ENCODE data around the gene PITPNB.
A peak's percentile ranks its signal among the peaks of the same experiment; 100 is the strongest.

The PITPNB gene

GRCh38 chr22:27933186-27933983 is 14.3 kb upstream of the PITPNB start:
- Histone ChIP-seq H3K4me3 (no peak overlapping the region), H3K4me1 (peaks cover 0 to 1% (median 0%) of the 10 kb centered on the region in 4 donors), H3K27me3 (no peaks in the 10 kb centered on the region), H3K27ac (no peak overlapping the region), H3K36me3 (no peaks in the 10 kb centered on the region), H3K9me3 (no peaks in the 10 kb centered on the region)
- TF ChIP-seq, protein P1, sequence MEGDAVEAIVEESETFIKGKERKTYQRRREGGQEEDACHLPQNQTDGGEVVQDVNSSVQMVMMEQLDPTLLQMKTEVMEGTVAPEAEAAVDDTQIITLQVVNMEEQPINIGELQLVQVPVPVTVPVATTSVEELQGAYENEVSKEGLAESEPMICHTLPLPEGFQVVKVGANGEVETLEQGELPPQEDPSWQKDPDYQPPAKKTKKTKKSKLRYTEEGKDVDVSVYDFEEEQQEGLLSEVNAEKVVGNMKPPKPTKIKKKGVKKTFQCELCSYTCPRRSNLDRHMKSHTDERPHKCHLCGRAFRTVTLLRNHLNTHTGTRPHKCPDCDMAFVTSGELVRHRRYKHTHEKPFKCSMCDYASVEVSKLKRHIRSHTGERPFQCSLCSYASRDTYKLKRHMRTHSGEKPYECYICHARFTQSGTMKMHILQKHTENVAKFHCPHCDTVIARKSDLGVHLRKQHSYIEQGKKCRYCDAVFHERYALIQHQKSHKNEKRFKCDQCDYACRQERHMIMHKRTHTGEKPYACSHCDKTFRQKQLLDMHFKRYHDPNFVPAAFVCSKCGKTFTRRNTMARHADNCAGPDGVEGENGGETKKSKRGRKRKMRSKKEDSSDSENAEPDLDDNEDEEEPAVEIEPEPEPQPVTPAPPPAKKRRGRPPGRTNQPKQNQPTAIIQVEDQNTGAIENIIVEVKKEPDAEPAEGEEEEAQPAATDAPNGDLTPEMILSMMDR (IDR thresholded peaks at IDR 0.05), result no peak
- intact Hi-C loops (cut with DNase I; ENCODE audit: low total_unique reads), result no loop called here
- no peak for DNase-seq

DNA sequence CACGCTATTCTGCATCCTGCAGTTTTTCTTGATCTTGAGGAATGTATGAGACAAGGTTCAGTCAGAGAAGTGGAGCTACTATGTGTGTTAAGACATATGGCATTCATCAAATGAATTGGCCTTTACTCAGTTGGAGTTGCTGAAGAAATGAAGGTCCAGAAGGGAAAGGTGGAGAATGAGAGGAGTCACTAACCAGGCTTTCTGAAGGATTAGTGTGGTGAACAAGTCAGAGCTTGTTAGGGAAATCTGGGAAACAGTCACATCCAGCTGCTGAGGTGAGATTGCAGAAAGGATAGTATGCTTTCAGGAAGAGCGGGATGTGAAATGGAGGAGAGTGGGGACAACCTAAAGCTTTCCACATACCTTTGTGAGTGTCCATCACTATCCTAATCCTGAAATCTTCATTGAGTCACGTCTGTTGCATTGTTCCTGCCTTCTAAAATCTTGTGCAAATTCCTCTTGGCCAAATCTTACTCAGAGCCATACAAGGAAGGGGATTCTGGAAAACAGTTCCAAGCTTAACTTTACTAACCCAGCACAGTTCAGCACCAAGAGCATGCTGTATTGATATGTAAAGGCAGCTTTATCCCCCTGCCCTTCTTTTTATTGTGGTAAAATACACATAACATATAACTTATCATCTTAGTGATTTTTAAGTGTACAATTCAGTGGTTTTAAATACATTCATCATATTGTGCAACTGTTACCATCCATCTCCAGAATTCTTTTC is 11.4 kb upstream of the PITPNB start:
- Histone ChIP-seq H3K9me3 (no peaks in the 10 kb centered on the region), H3K27me3 (no peaks in the 10 kb centered on the region), H3K27ac (no peak overlapping the region), H3K4me1 (peaks cover 0 to 6% (median 0%) of the 10 kb centered on the region in 4 donors), H3K36me3 (no peaks in the 10 kb centered on the region), H3K4me3 (no peak overlapping the region)
- TF ChIP-seq, protein P1 (IDR thresholded peaks at IDR 0.05), result no peak
- no peak for DNase-seq
- intact Hi-C loops (cut with DNase I; ENCODE audit: low total_unique reads), result no loop called here

GRCh38 chr22:27927608-27928007 is 8.6 kb upstream of the PITPNB start:
- Histone ChIP-seq H3K9me3 (no peaks in the 10 kb centered on the region), H3K4me3 (no peak overlapping the region), H3K27me3 (no peaks in the 10 kb centered on the region), H3K4me1 (peaks cover 0 to 6% (median 0%) of the 10 kb centered on the region in 4 donors), H3K27ac (no peak overlapping the region), H3K36me3 (peaks cover 0 to 8% (median 0%) of the 10 kb centered on the region in 3 donors)
- DNase-seq, result no peak
- TF ChIP-seq, protein P1 (IDR thresholded peaks at IDR 0.05), result no peak
- intact Hi-C loops (cut with DNase I; ENCODE audit: low total_unique reads), result no loop called here

DNA sequence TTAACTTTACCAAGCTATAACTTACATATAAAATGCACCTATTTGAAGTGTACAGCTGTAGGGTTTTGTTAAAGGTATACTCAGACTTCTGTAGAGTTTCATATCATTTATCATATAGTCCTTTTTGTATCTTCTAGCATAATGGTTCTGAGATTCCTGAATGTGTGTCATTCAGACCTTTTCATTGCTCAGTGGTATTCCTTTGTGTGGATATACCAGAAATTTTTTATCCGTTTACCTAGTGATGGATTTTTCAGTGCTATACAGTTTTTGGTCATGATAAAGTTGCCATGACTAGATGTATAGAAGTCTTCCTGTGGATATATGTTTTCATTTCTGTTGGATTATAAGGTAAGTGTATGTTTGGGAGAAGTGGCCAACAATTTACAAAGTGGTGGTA is 6.3 kb upstream of the PITPNB start:
- peaks cover 0 to 19% (median 4%) of the 10 kb centered on the region in 4 donors for H3K4me1 ChIP-seq
- no peak overlapping the region for H3K27ac ChIP-seq
- TF ChIP-seq, protein P1 (IDR thresholded peaks at IDR 0.05), result no peak
- H3K36me3 ChIP-seq, result peaks cover 0 to 8% (median 0%) of the 10 kb centered on the region in 3 donors
- H3K9me3 ChIP-seq, result no peaks in the 10 kb centered on the region
- intact Hi-C loops (cut with DNase I; ENCODE audit: low total_unique reads), result no loop called here
- no peaks in the 10 kb centered on the region for H3K27me3 ChIP-seq
- no peak for DNase-seq
- H3K4me3 ChIP-seq, result no peak overlapping the region

DNA sequence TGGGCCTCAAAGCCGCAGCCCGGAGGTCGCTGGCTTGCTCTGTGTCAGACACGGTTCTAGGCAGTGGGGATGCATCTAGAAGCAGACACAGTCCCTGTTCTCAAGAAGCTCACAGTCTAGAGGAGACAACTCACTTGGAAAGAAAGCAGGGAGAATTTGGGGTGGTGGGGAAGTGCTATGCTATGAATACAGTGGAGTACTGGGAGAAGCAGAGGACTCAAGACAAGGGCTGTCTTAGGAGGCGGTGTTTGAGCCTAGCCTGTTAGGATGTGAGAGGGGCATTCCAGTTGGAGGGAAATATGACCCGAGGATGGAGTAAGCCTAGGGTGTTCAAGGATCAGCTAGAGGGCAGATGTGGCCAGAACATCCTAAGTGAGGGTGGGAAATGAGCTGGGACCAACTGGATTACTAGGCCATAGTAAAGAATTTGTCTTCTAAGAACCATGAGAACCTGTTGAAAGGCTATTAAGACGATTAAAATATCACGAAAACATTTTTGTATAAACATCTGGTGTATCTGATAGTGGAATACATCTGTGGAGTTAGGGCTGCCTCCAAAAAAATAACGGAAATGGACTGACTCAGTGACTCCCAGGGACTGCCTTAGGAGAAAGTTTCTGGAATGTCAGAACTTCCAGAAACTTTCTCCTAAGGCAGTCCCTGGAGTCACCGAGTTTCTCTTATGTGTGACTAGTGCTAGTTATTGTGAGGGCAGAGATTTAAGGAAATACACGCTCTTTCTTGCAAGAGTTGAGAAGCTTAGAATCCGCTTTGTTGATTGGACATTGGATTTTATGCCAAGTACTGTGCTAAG is 1.1 kb upstream of the PITPNB start:
- Histone ChIP-seq H3K36me3 (peaks cover 0 to 8% (median 0%) of the 10 kb centered on the region in 3 donors), H3K27ac (peak overlapping the region; percentile 94 to 97), H3K4me1 (peaks cover 0 to 47% (median 22%) of the 10 kb centered on the region in 4 donors), H3K27me3 (no peaks in the 10 kb centered on the region), H3K9me3 (no peaks in the 10 kb centered on the region), H3K4me3 (peak overlapping the region; percentile 74 to 92)
- intact Hi-C loops (cut with DNase I; ENCODE audit: low total_unique reads), result loop anchor here (2.0 kb wide), 1 partner anchor 31 kb away; no protein-coding TSS in a partner anchor
- DNase-seq, result peak; percentile 47 to 74
- TF ChIP-seq, protein P1 (IDR thresholded peaks at IDR 0.05), result no peak

Data from tibial artery (tissue), 4 donors.